CD14-positive monocyte (primary cell): Measurements from ENCODE around the gene CAMTA1. TPM values are rescaled to one million over a fixed set of nuclear protein-coding genes. Genes with fewer than 3 reads are reported as not detected.
A peak's percentile ranks its signal among the peaks of the same experiment; 100 is the strongest.

Experiments
- DNase-seq, 3 donors: peaks; one replicate each; pipeline ENCODE4 v3.0.0-alpha.2; 2011 to 2022
- H2AFZ ChIP-seq: 2 replicates; pipeline ENCODE4 v1.6.0; 2012; ENCODE audit warnings: mild to moderate bottlenecking, low read depth, low read length, inconsistent platforms; ENCODE audit not compliant: insufficient read depth, poor library complexity, severe bottlenecking
- H3K27ac ChIP-seq, 2 donors: 1 replicate in 1 of 2; 2 replicates in 1 of 2; pipeline ENCODE4 v1.5.1; 2012 to 2013; ENCODE audit warnings: low read length in 2 of 2, control low read depth in 1 of 2, inconsistent platforms in 1 of 2, low read depth in 1 of 2, mild to moderate bottlenecking in 1 of 2
- H3K27me3 ChIP-seq, 2 donors: one replicate each; pipeline versions ENCODE4 v1.6.0 to v1.6.1; 2011 to 2013; ENCODE audit warnings: low read length in 2 of 2; ENCODE audit not compliant: control insufficient read depth in 2 of 2, insufficient read depth in 2 of 2
- H3K36me3 ChIP-seq, 2 donors: replicated peaks in 1 of 2; 1 replicate in 1 of 2; 2 replicates in 1 of 2; pipeline versions ENCODE4 v1.5.1 to v1.6.1; 2012 to 2013; ENCODE audit warnings: low read length in 2 of 2, control low read depth in 1 of 2, inconsistent platforms in 1 of 2, mild to moderate bottlenecking in 1 of 2; ENCODE audit not compliant: insufficient read depth in 2 of 2, control insufficient read depth in 1 of 2
- H3K4me1 ChIP-seq, 2 donors: 1 replicate in 1 of 2; 2 replicates in 1 of 2; pipeline versions ENCODE4 v1.5.1 to v1.6.1; 2012 to 2013; ENCODE audit warnings: low read length in 2 of 2, control low read depth in 1 of 2, inconsistent platforms in 1 of 2, mild to moderate bottlenecking in 1 of 2, moderate library complexity in 1 of 2; ENCODE audit not compliant: insufficient read depth in 2 of 2, control insufficient read depth in 1 of 2
- H3K4me2 ChIP-seq: replicated peaks from 2 replicates; pipeline ENCODE3; 2012; ENCODE audit warnings: low read length, moderate library complexity, mild to moderate bottlenecking; ENCODE audit not compliant: poor library complexity, severe bottlenecking; ENCODE audit errors: extremely low read depth
- H3K4me3 ChIP-seq, 3 experiments: fragments of 200-600 bp in 1 of 3; sonication (generic) in 1 of 3; replicated peaks in 1 of 3; 1 replicate in 2 of 3; 2 replicates in 1 of 3; pipeline ENCODE4 v1.5.1; 2011 to 2013; ENCODE audit warnings: low read length in 3 of 3, mild to moderate bottlenecking in 3 of 3, control low read depth in 2 of 3, low read depth in 2 of 3, inconsistent platforms in 1 of 3, moderate library complexity in 1 of 3
- H3K79me2 ChIP-seq: 2 replicates; pipeline ENCODE4 v1.6.0; 2012; ENCODE audit warnings: mild to moderate bottlenecking, control low read depth, inconsistent platforms, low read length, moderate library complexity; ENCODE audit not compliant: insufficient read depth
- H3K9ac ChIP-seq: 2 replicates; pipeline ENCODE4 v1.6.0; 2017; ENCODE audit warnings: low read length, mild to moderate bottlenecking; ENCODE audit not compliant: insufficient read depth, poor library complexity, severe bottlenecking
- H3K9me3 ChIP-seq, 2 donors: replicated peaks in 1 of 2; 1 replicate in 1 of 2; 2 replicates in 1 of 2; pipeline versions ENCODE4 v1.5.1 to v1.6.1; 2012 to 2013; ENCODE audit warnings: low read length in 2 of 2, control low read depth in 1 of 2; ENCODE audit not compliant: control insufficient read depth in 1 of 2, insufficient read depth in 1 of 2
- H4K20me1 ChIP-seq: 2 replicates; pipeline ENCODE4 v1.6.0; 2012; ENCODE audit warnings: mild to moderate bottlenecking, low read length, control low read depth, moderate library complexity; ENCODE audit not compliant: insufficient read depth
- H3K27ac Mint-ChIP-seq, 7 donors: one replicate each; pipeline ENCODE4 v1.8.0; 2020; ENCODE audit warnings: mild to moderate bottlenecking in 7 of 7, mixed read lengths in 7 of 7, moderate library complexity in 6 of 7, inconsistent platforms in 2 of 7
- H3K27me3 Mint-ChIP-seq, 3 donors: one replicate each; pipeline ENCODE4 v1.8.0; 2021 to 2022; ENCODE audit warnings: low read depth in 3 of 3, mild to moderate bottlenecking in 3 of 3, mixed read lengths in 3 of 3, moderate library complexity in 3 of 3, inconsistent platforms in 1 of 3
- H3K36me3 Mint-ChIP-seq, 2 donors: one replicate each; pipeline ENCODE4 v1.8.0; 2020; ENCODE audit warnings: mixed read lengths in 2 of 2, inconsistent platforms in 1 of 2, mild to moderate bottlenecking in 1 of 2
- H3K4me1 Mint-ChIP-seq: one replicate; pipeline ENCODE4 v1.8.0; 2020; ENCODE audit warnings: mild to moderate bottlenecking, mixed read lengths
- H3K4me3 Mint-ChIP-seq, 2 donors: one replicate each; pipeline ENCODE4 v1.8.0; 2020; ENCODE audit warnings: mild to moderate bottlenecking in 2 of 2, mixed read lengths in 2 of 2, moderate library complexity in 1 of 2
- H3K9me3 Mint-ChIP-seq, 7 donors: one replicate each; pipeline ENCODE4 v1.8.0; 2020 to 2022; ENCODE audit warnings: mixed read lengths in 7 of 7, mild to moderate bottlenecking in 6 of 7, moderate library complexity in 6 of 7, inconsistent platforms in 2 of 7
- WGBS: methylation state at CpG from one replicate; pipeline ENCODE4 v1.1.5; 2013; ENCODE audit warnings: missing lambda C conversion rate; ENCODE audit not compliant: insufficient coverage; 5-methylcytosine and 5-hydroxymethylcytosine counted together
- intact Hi-C, 2 donors: fragments of 100-400 bp; cut with micrococcal nuclease; formaldehyde crosslinking; loops; one replicate each; pipeline versions ENCODE4 v1.15.0 to v1.15.1; 2023
- polyA plus RNA-seq, 3 donors: library from polyadenylated mRNA; depleted of rRNA in 1 of 3; unstranded in 2 of 3; stranded (reverse) in 1 of 3; fragments of 300-500 nt in 2 of 3; fragments of >200 nt in 1 of 3; fragmentation: Illumina TruSeq in 2 of 3; gene quantifications; 1 replicate in 2 of 3; 2 replicates in 1 of 3; pipeline ENCODE4 v1.2.3, GENCODE V29; 2012 to 2021
- TF ChIP-seq, protein P1 (sequence below): fragments of 200-600 bp; IDR thresholded peaks from one replicate; pipeline ENCODE4 v1.8.0; 2022; ENCODE audit warnings: antibody characterized with exemption, mild to moderate bottlenecking

CAMTA1 gene
- polyA plus RNA-seq, 3 donors = 52.0 to 89.6 (median 78.3) TPM

DNA sequence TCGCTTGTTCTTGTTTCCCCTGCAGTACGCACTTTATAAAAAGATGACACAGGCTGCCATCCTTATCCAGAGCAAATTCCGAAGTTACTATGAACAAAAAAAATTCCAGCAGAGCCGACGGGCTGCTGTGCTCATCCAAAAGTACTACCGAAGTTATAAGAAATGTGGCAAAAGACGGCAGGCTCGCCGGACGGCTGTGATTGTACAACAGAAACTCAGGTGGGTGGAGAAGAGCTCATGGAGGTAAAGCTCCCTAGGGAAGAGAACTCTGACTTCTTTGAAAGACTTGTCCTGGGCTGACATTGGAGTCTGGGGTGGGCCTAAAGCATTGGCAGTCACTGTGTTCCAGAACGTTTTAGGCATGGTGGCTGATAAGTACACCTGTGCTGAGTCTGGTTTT lies 965.9 kb downstream of the CAMTA1 start:
- H3K4me1 Mint-ChIP-seq = peaks cover 22% of the 10 kb centered on the region
- Histone ChIP-seq H3K9ac (no peak overlapping the region), H2AFZ (no peak overlapping the region), H3K4me1 (peaks cover 17 to 22% of the 10 kb centered on the region in 2 donors), H3K9me3 (no peaks in the 10 kb centered on the region), H3K36me3 (no peaks in the 10 kb centered on the region), H4K20me1 (no peaks in the 10 kb centered on the region), H3K27ac (no peak overlapping the region), H3K27me3 (no peaks in the 10 kb centered on the region), H3K79me2 (no peaks in the 10 kb centered on the region), H3K4me2 (no peak overlapping the region), H3K4me3 (no peak overlapping the region)
- 97% methylated on average over 8 of the region's 11 CpGs for WGBS
- intact Hi-C loops = no loop called here
- no peaks in the 10 kb centered on the region for H3K36me3 Mint-ChIP-seq
- no peak for DNase-seq
- no peaks in the 10 kb centered on the region for H3K27me3 Mint-ChIP-seq
- H3K27ac Mint-ChIP-seq = peak overlapping the region in 1 of 7 donors; percentile 13
- no peaks in the 10 kb centered on the region for H3K9me3 Mint-ChIP-seq
- TF ChIP-seq, protein P1, sequence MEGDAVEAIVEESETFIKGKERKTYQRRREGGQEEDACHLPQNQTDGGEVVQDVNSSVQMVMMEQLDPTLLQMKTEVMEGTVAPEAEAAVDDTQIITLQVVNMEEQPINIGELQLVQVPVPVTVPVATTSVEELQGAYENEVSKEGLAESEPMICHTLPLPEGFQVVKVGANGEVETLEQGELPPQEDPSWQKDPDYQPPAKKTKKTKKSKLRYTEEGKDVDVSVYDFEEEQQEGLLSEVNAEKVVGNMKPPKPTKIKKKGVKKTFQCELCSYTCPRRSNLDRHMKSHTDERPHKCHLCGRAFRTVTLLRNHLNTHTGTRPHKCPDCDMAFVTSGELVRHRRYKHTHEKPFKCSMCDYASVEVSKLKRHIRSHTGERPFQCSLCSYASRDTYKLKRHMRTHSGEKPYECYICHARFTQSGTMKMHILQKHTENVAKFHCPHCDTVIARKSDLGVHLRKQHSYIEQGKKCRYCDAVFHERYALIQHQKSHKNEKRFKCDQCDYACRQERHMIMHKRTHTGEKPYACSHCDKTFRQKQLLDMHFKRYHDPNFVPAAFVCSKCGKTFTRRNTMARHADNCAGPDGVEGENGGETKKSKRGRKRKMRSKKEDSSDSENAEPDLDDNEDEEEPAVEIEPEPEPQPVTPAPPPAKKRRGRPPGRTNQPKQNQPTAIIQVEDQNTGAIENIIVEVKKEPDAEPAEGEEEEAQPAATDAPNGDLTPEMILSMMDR = no peak
- no peak overlapping the region for H3K4me3 Mint-ChIP-seq

DNA sequence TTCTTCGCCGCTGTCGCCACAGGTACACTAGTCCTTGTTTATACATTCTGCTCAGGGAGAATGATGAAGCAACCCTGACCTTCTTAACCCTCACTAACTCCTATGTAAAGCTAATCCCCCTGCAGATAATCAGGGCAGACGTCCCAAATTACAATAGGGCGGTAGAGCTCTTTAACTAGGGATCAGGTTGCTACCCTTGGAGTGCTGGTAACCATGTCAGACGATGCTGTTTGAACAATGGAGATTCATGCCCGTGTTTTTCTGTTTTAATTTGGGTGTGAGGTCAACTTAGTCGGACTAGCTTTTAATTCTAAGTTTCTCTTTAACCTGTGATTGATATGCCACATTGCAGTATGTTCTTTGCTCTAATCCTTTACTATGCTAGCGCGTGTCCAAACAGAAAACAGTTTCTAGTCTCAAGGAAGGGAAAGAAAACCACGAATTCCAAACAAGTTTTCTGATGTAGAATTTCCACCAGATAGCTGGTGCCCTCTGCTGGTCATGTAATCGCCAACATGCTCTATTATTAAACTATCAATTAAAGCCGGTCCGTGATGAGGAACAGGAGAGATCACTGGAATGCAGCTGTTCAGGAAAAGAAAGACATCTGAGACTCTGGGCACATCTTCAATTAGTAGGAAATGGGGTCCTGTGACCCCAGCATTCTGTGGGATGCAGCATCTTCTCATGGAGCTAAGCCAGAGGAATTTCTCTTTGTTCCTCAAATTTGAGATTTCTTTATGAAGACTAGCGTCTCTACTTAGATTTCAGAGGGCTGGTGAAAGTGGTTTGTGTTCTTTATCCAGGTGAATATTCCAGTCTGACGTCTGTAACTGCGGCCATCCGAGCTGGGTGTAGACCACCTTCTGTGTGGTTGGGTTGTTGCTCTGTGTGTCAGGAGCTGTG lies 967.5 kb downstream of the CAMTA1 start:
- peaks cover 17 to 22% of the 10 kb centered on the region in 2 donors for H3K4me1 ChIP-seq
- no peak overlapping the region for H3K9ac ChIP-seq
- no peaks in the 10 kb centered on the region for H3K36me3 ChIP-seq
- no peaks in the 10 kb centered on the region for H3K36me3 Mint-ChIP-seq
- H3K4me3 Mint-ChIP-seq = peak overlapping the region; percentile 28 to 70
- peak overlapping the region in 2 of 3 experiments; percentile 30 to 48 for H3K4me3 ChIP-seq
- no peaks in the 10 kb centered on the region for H3K79me2 ChIP-seq
- intact Hi-C loops = loop anchor here (1.0 to 2.0 kb wide), 2 partner anchors 83 to 86 kb away; no protein-coding TSS in a partner anchor
- peak overlapping the region in 3 of 7 donors; percentile 15 to 56 (median 42) for H3K27ac Mint-ChIP-seq
- H3K27me3 Mint-ChIP-seq = no peaks in the 10 kb centered on the region
- no peaks in the 10 kb centered on the region for H4K20me1 ChIP-seq
- 52% methylated on average over 8 of the region's 18 CpGs for WGBS
- peak; percentile 25 to 60 (median 44) for DNase-seq
- H3K4me2 ChIP-seq = peak overlapping the region; percentile 64
- H3K9me3 Mint-ChIP-seq = no peaks in the 10 kb centered on the region
- peaks cover 22% of the 10 kb centered on the region for H3K4me1 Mint-ChIP-seq
- no peaks in the 10 kb centered on the region for H3K9me3 ChIP-seq
- peak overlapping the region; percentile 44 for H2AFZ ChIP-seq
- TF ChIP-seq, protein P1 = peak; percentile 93
- no peaks in the 10 kb centered on the region for H3K27me3 ChIP-seq
- no peak overlapping the region for H3K27ac ChIP-seq
